MM.1S (cell line): ENCODE results near the gene ANKRD52.

Experiments
- CTCF ChIP-seq: fragments of 300-600 bp; sonication (generic); IDR thresholded peaks from 2 replicates; pipeline ENCODE4 v1.5.1; 2016; ENCODE audit warnings: antibody characterized with exemption, low read length, mixed read lengths
- EZH2phosphoT487 ChIP-seq: fragments of 300-600 bp; sonication (generic); IDR thresholded peaks from 2 replicates; pipeline ENCODE4 v1.6.1; 2018; ENCODE audit warnings: antibody characterized with exemption, low read length

GRCh38 chr12:56205445-56205844 lies 52.7 kb downstream of the ANKRD52 start:
- TF ChIP-seq CTCF (no peak), EZH2phosphoT487 (no peak)
